GM19438 (cell line): ENCODE results near the gene TREH.
"Not testable (repeated sequence)": the region's sequence is repeated elsewhere in the genome, so short reads cannot be mapped to it uniquely, and the experiment has no call there.

Source experiments
- ATAC-seq: cut with Tn5 transposase; IDR thresholded peaks from one replicate; pipeline ENCODE4 v1.9.1; 2021; ENCODE audit warnings: low read depth; ENCODE audit not compliant: unreplicated experiment

The TREH gene

GRCh38 chr11:118618115-118618990, 61.1 kb downstream of the TREH start:
- ATAC-seq, result no peak

DNA sequence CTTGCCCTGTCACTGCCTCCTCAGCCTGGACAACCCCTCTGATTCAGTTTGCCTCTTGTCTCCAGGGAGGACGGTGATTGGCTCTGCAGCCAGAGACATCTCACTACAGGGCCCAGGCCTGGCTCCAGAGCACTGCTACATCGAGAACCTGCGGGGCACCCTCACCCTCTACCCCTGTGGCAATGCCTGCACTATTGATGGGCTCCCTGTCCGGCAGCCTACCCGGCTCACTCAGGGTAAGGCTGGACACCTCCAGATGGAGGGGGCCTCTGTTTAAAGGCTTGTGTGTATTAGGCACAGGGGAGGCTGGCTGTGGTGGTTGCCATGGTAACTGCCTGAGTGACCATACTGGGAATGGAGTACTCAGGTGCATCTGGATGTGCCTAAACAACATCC, 63.5 kb downstream of the TREH start:
- no peak for ATAC-seq

DNA sequence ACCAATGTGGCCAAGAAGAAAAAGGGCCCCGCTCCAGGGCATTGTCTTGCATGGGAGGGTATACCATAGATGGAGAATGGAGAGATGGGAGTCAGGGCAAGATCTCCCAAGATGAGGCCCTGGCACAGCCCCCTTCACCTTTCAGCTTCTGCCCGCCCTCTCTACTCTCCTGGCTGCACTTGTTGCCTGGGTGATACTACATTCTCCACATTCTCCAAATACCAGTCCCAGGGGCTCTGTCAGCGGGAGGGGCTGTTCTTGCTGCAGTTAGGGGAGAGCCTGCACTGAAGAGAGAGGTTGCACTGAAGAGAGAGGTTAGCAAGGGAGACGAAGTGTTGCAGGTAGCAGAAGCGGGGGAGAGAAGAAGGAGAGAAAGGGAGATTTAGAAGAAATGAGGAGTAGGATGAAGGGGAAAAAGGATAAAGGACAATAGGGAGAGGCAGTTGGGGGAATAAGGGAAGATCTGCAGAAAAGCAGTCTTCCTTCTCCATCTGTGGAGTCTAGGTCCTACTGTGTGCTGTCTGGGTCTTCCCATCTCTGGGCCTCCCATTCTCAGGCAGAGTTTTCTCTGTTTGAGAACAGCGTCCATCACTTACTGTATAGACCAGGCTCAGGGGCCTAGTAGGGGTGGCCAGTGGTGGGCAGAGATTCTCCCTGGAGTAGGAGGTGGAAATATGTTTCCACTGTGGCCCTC, 64.0 kb downstream of the TREH start:
- ATAC-seq, result no peak

DNA sequence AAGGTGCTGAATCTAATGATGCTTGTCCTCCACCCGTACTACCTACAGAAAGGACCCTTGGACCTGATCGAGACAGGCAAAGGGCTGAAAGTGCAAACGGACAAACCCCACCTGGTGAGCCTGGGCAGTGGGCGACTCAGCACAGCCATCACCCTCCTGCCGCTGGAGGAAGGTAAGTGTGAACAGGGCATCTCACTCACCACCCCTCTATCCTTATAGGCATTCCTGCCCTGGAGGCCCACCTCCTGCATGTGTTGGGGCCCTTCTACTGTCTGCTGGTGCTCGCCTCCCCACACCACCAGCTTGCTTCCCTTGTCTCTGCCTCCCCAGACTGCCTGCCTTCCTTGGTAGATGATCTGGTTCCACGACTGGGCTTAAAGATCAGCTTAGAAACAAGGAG, 64.9 kb downstream of the TREH start:
- no peak for ATAC-seq

DNA sequence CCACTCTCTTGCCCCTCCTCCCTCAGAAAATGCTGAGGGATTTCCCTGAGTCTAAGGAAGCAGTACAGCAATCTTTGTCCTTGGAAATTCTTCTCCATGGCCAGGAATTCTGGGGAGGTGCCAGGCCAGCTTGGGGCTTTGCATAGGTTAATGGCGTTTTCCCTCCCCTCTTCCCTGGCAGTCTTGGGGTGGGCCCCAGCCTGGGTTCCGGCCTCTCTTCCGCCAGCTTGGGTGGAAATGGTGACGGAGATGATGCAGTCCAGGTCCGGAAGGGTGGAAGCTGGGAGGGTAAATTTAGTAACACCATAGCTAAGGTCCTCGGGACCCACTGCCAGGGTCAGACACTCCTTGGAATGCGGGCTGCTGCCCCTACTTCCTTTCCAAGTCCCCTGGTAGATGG, 67.1 kb downstream of the TREH start:
- ATAC-seq, result no peak

GRCh38 chr11:118611433-118611795, 68.0 kb downstream of the TREH start:
- ATAC-seq, result not testable (repeated sequence)

DNA sequence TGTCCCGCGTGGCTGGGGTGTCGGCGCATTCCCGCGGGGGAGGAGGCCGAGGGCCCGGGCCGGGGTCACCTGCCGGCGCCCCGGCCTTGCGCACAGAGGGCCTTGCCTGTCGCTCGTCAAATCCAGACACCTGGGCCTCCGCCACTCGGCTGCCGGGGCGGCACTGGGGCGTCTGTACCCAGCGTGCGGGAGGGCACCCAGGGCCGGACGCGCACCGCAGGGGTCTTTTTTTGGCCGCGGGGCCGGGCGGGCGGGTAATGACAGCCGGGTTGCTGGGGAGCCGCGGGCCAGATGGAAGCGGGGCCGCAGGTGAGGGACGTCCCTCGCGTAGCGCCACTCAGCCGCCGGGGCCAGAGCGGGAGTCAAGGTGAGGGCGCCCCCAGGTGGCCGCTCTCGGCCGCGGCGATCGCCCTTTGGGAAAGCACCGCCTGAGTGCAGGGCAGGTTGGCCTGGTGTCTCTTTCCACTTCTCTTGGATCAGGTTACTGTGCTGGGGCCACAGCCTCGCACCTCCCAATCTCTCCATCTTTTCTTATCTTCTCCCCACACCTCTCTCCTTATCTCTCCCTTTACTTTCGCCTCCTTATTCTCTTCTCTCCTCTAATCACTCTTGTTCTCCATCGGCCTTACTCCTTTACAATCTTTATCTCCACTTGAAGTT, 68.5 kb downstream of the TREH start:
- no peak for ATAC-seq

GRCh38 chr11:118610225-118610772, 69.2 kb downstream of the TREH start:
- ATAC-seq, result no peak

GRCh38 chr11:118609380-118610224, 69.8 kb downstream of the TREH start:
- no peak for ATAC-seq

- no peak for ATAC-seq
These were observed 70.9 kb downstream of the TREH start for GRCh38 chr11:118608360-118609227.

- no peak for ATAC-seq
These were observed 71.8 kb downstream of the TREH start, which contains the start of gene PHLDB1 for GRCh38 chr11:118607401-118608359. Gene PHLDB1 (plus strand): TSS chr11:118607615. CDS start chr11:118613837, 6,222 bp downstream.
